K562 (cell line): Measurements from ENCODE around the gene HOXB5. TPM values are rescaled to one million over a fixed set of nuclear protein-coding genes. Genes with fewer than 3 reads are reported as not detected.

Experiments
- ATAC-seq: fragments of 200-7000 bp; cut with Tn5 transposase; 3 replicates; pipeline ENCODE4 v1.9.1; 2020; ENCODE audit warnings: moderate library complexity
- BruUV-seq: library from RNA; stranded (reverse); fragments of 400-500 nt; replicated peaks from 2 replicates; lab custom pipeline; 2021; lab: Mats Ljungman, UMichigan
- CTCF ChIA-PET: fragments of 300-600 bp; formaldehyde crosslinking; extraction: SDS; loops from one replicate; lab custom pipeline; 2021; ENCODE audit warnings: low intra/inter-chr PET ratio; lab: Yijun Ruan, JAX
- POLR2A ChIA-PET: fragments of 300-600, 350-650 bp; sonication (Branson Sonifier 250); formaldehyde crosslinking; extraction: SDS; loops from one replicate; lab custom pipeline; 2021; ENCODE audit warnings: antibody characterized with exemption, inconsistent platforms; lab: Yijun Ruan, JAX
- DNase-seq, 4 experiments: peaks; one replicate each; pipeline versions ENCODE4 v3.0.0 to v3.0.0-alpha.2; 2011 to 2018; ENCODE audit warnings: low spot score in 3 of 4, mixed read lengths in 3 of 4; ENCODE audit errors: extremely low read depth in 1 of 4
- FAIRE-seq: peaks from 2 replicates; lab custom pipeline; 2011; peaks lifted over from hg19 to GRCh38; lab: Jason Lieb, UNC
- H2AFZ ChIP-seq: 2 replicates; pipeline ENCODE4 v1.6.0; 2011; ENCODE audit warnings: low read depth, low read length, control low read depth, inconsistent platforms
- H3K27ac ChIP-seq: fragments of 200-600 bp; 3 replicates; pipeline ENCODE4 v1.8.0; 2011; ENCODE audit warnings: low read depth, mild to moderate bottlenecking, control low read depth, inconsistent platforms, low read length, moderate library complexity, mixed read lengths; ENCODE audit errors: extremely low read depth
- H3K27me3 ChIP-seq, 2 experiments: fragments of 300-600 bp in 1 of 2; 2 replicates in 1 of 2; 3 replicates in 1 of 2; pipeline versions ENCODE4 v1.6.0 to v1.8.0; 2011; ENCODE audit warnings: inconsistent platforms in 2 of 2, low read length in 2 of 2, mild to moderate bottlenecking in 1 of 2, mixed read lengths in 1 of 2, moderate library complexity in 1 of 2; ENCODE audit not compliant: control insufficient read depth in 2 of 2, insufficient read depth in 2 of 2
- H3K36me3 ChIP-seq: fragments of 300-600 bp; 3 replicates; pipeline ENCODE4 v1.8.0; 2011; ENCODE audit warnings: mild to moderate bottlenecking, low read length, inconsistent platforms; ENCODE audit not compliant: control insufficient read depth, insufficient read depth
- H3K4me1 ChIP-seq, 2 experiments: fragments of 200-600 bp in 1 of 2; replicated peaks in 1 of 2; 2 replicates in 1 of 2; 3 replicates in 1 of 2; pipeline versions ENCODE4 v1.5.1 to v1.8.0; 2011; ENCODE audit warnings: inconsistent platforms in 2 of 2, low read length in 2 of 2, mild to moderate bottlenecking in 1 of 2, mixed read lengths in 1 of 2, moderate library complexity in 1 of 2; ENCODE audit not compliant: control insufficient read depth in 2 of 2, insufficient read depth in 2 of 2
- H3K4me2 ChIP-seq: 2 replicates; pipeline ENCODE4 v1.6.1; 2011; ENCODE audit warnings: low read length, control low read depth, inconsistent platforms, mixed read lengths; ENCODE audit not compliant: insufficient read depth
- H3K4me3 ChIP-seq: fragments of 200-600 bp; sonication (generic), shearing (Covaris generic); 2 replicates; pipeline ENCODE4 v1.5.1; 2016; ENCODE audit warnings: control low read depth, inconsistent platforms
- H3K79me2 ChIP-seq: fragments of 200-600 bp; 3 replicates; pipeline ENCODE4 v1.8.0; 2011; ENCODE audit warnings: low read length, inconsistent platforms; ENCODE audit not compliant: control insufficient read depth, insufficient read depth
- H3K9ac ChIP-seq, 2 experiments: 2 replicates each; pipeline versions ENCODE4 v1.6.0 to v1.6.1; 2011; ENCODE audit warnings: low read depth in 2 of 2, low read length in 2 of 2, control low read depth in 1 of 2, inconsistent platforms in 1 of 2, mild to moderate bottlenecking in 1 of 2, mixed read lengths in 1 of 2; ENCODE audit not compliant: insufficient read depth in 1 of 2
- H3K9me1 ChIP-seq: one replicate; pipeline ENCODE4 v1.6.0; 2011; ENCODE audit warnings: inconsistent platforms, mild to moderate bottlenecking, low read length, moderate library complexity; ENCODE audit not compliant: control insufficient read depth, insufficient read depth
- H3K9me3 ChIP-seq: replicated peaks from 2 replicates; pipeline ENCODE4 v1.5.1; 2011; ENCODE audit warnings: low read depth, low read length, inconsistent platforms; ENCODE audit not compliant: control insufficient read depth, insufficient read depth
- H4K20me1 ChIP-seq: replicated peaks from 2 replicates; pipeline ENCODE4 v1.6.1; 2011; ENCODE audit warnings: low read length, inconsistent platforms, mixed read lengths; ENCODE audit not compliant: control insufficient read depth, insufficient read depth
- CHD2 ChIP-seq: IDR thresholded peaks from 2 replicates; pipeline ENCODE4 v1.6.1; 2011; ENCODE audit warnings: low read depth, low read length
- DLX4 ChIP-seq: fragments of 250-450 bp; sonication (Bioruptor Pico); IDR thresholded peaks from 2 replicates; pipeline ENCODE4 v1.6.1; 2021; ENCODE audit warnings: mild to moderate bottlenecking
- FOXA3 ChIP-seq, 2 experiments: fragments of 450-650 bp in 1 of 2; sonication (generic) in 1 of 2; formaldehyde crosslinking; IDR thresholded peaks in 1 of 2; conservative IDR thresholded peaks in 1 of 2; 2 replicates each; pipeline versions ENCODE4 v1.4.0 to v1.8.0; 2020 to 2022; ENCODE audit warnings: mild to moderate bottlenecking in 2 of 2, missing genetic modification reagents in 1 of 2
- GABPB2 ChIP-seq: fragments of 250-450 bp; sonication (Bioruptor Pico); conservative IDR thresholded peaks from 2 replicates; pipeline ENCODE4 v1.5.1; 2021; ENCODE audit warnings: mild to moderate bottlenecking
- JUNB ChIP-seq: fragments of 450-650 bp; formaldehyde crosslinking; conservative IDR thresholded peaks from 2 replicates; pipeline ENCODE4 v1.4.0; 2020; ENCODE audit warnings: mild to moderate bottlenecking
- MAFK ChIP-seq: IDR thresholded peaks from 2 replicates; pipeline ENCODE4 v1.6.1; 2011; ENCODE audit warnings: low read length, improper control_type of control experiment
- MCM5 ChIP-seq: fragments of 450-650 bp; IDR thresholded peaks from 2 replicates; pipeline ENCODE4 v1.6.1; 2016; ENCODE audit warnings: low read depth
- NR3C1 ChIP-seq: sonication (generic); formaldehyde crosslinking; IDR thresholded peaks from 2 replicates; pipeline ENCODE4 v1.8.1; 2022; ENCODE audit warnings: missing genetic modification reagents
- PML ChIP-seq: IDR thresholded peaks from 2 replicates; pipeline ENCODE4 v1.6.1; 2012; ENCODE audit warnings: low read length, inconsistent platforms
- SAFB ChIP-seq: fragments of 200-400 bp; formaldehyde crosslinking; IDR thresholded peaks from 2 replicates; pipeline ENCODE4 v1.6.1; 2017; ENCODE audit warnings: low read depth, low read length, borderline replicate concordance
- SMAD2 ChIP-seq: fragments of 150-350 bp; IDR thresholded peaks from 2 replicates; pipeline ENCODE4 v1.6.1; 2014; ENCODE audit warnings: low read depth, mild to moderate bottlenecking, low read length
- ZBTB12 ChIP-seq: fragments of 250-450 bp; sonication (Bioruptor Pico); IDR thresholded peaks from 2 replicates; pipeline ENCODE4 v1.4.0; 2020
- ZNF785 ChIP-seq: fragments of 250-450 bp; sonication (Bioruptor Pico); IDR thresholded peaks from 2 replicates; pipeline ENCODE4 v1.4.0; 2020; ENCODE audit warnings: mild to moderate bottlenecking
- WGBS: fragments of 100-300 bp; shearing (Covaris generic); methylation state at CpG from one replicate; pipeline ENCODE4 v1.1.6; 2016; ENCODE audit warnings: low coverage, mixed read lengths; ENCODE audit not compliant: insufficient coverage; ENCODE audit errors: missing lambda C conversion rate; 5-methylcytosine and 5-hydroxymethylcytosine counted together
- in situ Hi-C: fragments of 300-500 bp; cut with MboI; formaldehyde crosslinking; loops from 4 replicates; pipeline ENCODE4 v1.15.0; 2018; ENCODE audit warnings: inconsistent platforms, mixed read lengths
- intact Hi-C: fragments of 100-400 bp; cut with micrococcal nuclease; formaldehyde crosslinking; loops from 2 replicates; pipeline ENCODE4 v1.14.2; 2022
- polyA plus RNA-seq, 8 experiments: library from polyadenylated mRNA; depleted of rRNA in 4 of 8; stranded (reverse) in 5 of 8; unstranded in 3 of 8; fragments of >200 nt; fragmentation: Nextera tagmentation in 2 of 8; fragmentation: Illumina TruSeq in 1 of 8; extraction: Ambion mirVana in 2 of 8; extraction: Trizol in 1 of 8; gene quantifications; 2 replicates each; pipeline versions ENCODE4 v1.2.1 to v1.2.3, GENCODE V29; 2011 to 2014; ENCODE audit warnings: inconsistent platforms in 1 of 8, missing spikeins in 1 of 8
- total RNA-seq, 7 experiments: library from RNA; depleted of rRNA in 6 of 7; stranded (reverse); fragments of >200 nt in 6 of 7; fragmentation: Illumina TruSeq in 2 of 7; extraction: Trizol in 2 of 7; gene quantifications; 2 replicates each; pipeline versions ENCODE4 v1.2.1 to v1.2.3, GENCODE V29; 2011 to 2021; ENCODE audit warnings: low replicate concordance in 1 of 7
- TF ChIP-seq, protein P1 (sequence below), 2 experiments: fragments of 450-650 bp in 1 of 2; sonication (generic) in 1 of 2; formaldehyde crosslinking; conservative IDR thresholded peaks; 2 replicates each; pipeline versions ENCODE4 v1.4.0 to v1.8.1; 2020 to 2022; ENCODE audit warnings: mild to moderate bottlenecking in 1 of 2, missing genetic modification reagents in 1 of 2
- TF ChIP-seq, protein P2 (sequence below): fragments of 250-450 bp; sonication (Bioruptor Pico); IDR thresholded peaks from 2 replicates; pipeline ENCODE4 v1.8.0; 2022; ENCODE audit warnings: inconsistent platforms

The HOXB5 gene
- total and polyA plus RNA-seq, 9 of the 15 experiments (the other 6 are each of a cell fraction or from before 2014, with no cell fraction given), result 0.24 to 2.7 (median 0.65) TPM

- FAIRE-seq (no peak), DNase-seq (no peak), ATAC-seq (no peak)
- Histone ChIP-seq H3K79me2 (peaks cover 53% of the 10 kb centered on the region), H3K27ac (no peak overlapping the region), H2AFZ (no peak overlapping the region), H3K4me3 (no peak overlapping the region), H3K9me1 (peaks cover 6% of the 10 kb centered on the region), H3K27me3 (no peaks in the 10 kb centered on the region), H3K4me1 (peaks cover 9 to 14% of the 10 kb centered on the region in 2 experiments), H3K9ac (no peak overlapping the region), H3K36me3 (peaks cover 89% of the 10 kb centered on the region; the same call in 2 of the 3 replicates), H3K4me2 (no peak overlapping the region), H4K20me1 (no peaks in the 10 kb centered on the region; the same call in 1 of the 2 replicates), H3K9me3 (no peaks in the 10 kb centered on the region)
- POLR2A ChIA-PET, result interaction anchor here (0.6 to 3.9 kb wide), 2 partner anchors 9 to 1646 kb away, joined by 4 to 21 read pairs; no protein-coding TSS in a partner anchor
- BruUV-seq, result no TSS peak
- CTCF ChIA-PET, result no interaction called here
- in situ Hi-C loops, result no loop called here
- WGBS, result 96% methylated on average over 2 of the region's 2 CpGs
- intact Hi-C loops, result no loop called here
- TF ChIP-seq FOXA3 (CRISPR knock-in tag; conservative IDR thresholded peaks at IDR 0.05 in 1 of 2, IDR thresholded peaks at IDR 0.05 in 1 of 2), result no peak
- TF ChIP-seq, protein P1, sequence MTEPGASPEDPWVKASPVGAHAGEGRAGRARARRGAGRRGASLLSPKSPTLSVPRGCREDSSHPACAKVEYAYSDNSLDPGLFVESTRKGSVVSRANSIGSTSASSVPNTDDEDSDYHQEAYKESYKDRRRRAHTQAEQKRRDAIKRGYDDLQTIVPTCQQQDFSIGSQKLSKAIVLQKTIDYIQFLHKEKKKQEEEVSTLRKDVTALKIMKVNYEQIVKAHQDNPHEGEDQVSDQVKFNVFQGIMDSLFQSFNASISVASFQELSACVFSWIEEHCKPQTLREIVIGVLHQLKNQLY (CRISPR knock-in tag; conservative IDR thresholded peaks at IDR 0.05), result no peak
- TF ChIP-seq SMAD2, result no peak
- TF ChIP-seq ZBTB12 (CRISPR knock-in tag), result no peak
- no peak for TF ChIP-seq DLX4 (CRISPR knock-in tag)
- TF ChIP-seq NR3C1 (CRISPR knock-in tag), result no peak
- TF ChIP-seq CHD2, result no peak
- no peak for TF ChIP-seq SAFB
- TF ChIP-seq, protein P2, sequence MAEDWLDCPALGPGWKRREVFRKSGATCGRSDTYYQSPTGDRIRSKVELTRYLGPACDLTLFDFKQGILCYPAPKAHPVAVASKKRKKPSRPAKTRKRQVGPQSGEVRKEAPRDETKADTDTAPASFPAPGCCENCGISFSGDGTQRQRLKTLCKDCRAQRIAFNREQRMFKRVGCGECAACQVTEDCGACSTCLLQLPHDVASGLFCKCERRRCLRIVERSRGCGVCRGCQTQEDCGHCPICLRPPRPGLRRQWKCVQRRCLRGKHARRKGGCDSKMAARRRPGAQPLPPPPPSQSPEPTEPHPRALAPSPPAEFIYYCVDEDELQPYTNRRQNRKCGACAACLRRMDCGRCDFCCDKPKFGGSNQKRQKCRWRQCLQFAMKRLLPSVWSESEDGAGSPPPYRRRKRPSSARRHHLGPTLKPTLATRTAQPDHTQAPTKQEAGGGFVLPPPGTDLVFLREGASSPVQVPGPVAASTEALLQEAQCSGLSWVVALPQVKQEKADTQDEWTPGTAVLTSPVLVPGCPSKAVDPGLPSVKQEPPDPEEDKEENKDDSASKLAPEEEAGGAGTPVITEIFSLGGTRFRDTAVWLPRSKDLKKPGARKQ (CRISPR knock-in tag), result no peak
- TF ChIP-seq MAFK, result no peak
- no peak for TF ChIP-seq ZNF785
- no peak for TF ChIP-seq JUNB (CRISPR knock-in tag)
- no peak for TF ChIP-seq MCM5
- no peak for TF ChIP-seq PML
- TF ChIP-seq GABPB2 (CRISPR knock-in tag), result no peak
Observed at GRCh38 chr17:48565022-48565554, 28.5 kb downstream of the HOXB5 start.
